Nephron (organoid): ENCODE measurements around the gene BAIAP2L1.
A peak's percentile ranks its signal among the peaks of the same experiment; 100 is the strongest.

Experiments used
- H3K27ac Mint-ChIP-seq, 3 experiments: 2 replicates each; pipeline ENCODE4 v1.8.0; 2020; ENCODE audit warnings: mixed read lengths in 3 of 3, mild to moderate bottlenecking in 2 of 3, moderate library complexity in 1 of 3
- H3K27me3 Mint-ChIP-seq: 2 replicates; pipeline ENCODE4 v1.8.0; 2021; ENCODE audit warnings: low read depth, mild to moderate bottlenecking, moderate library complexity, mixed read lengths
- H3K36me3 Mint-ChIP-seq: 2 replicates; pipeline ENCODE4 v1.8.0; 2020; ENCODE audit warnings: low read depth, mixed read lengths
- H3K4me1 Mint-ChIP-seq: 2 replicates; pipeline ENCODE4 v1.8.0; 2020; ENCODE audit warnings: mixed read lengths
- H3K4me3 Mint-ChIP-seq, 3 experiments: 2 replicates each; pipeline ENCODE4 v1.8.0; 2020; ENCODE audit warnings: mild to moderate bottlenecking in 3 of 3, mixed read lengths in 3 of 3, moderate library complexity in 2 of 3
- H3K9me3 Mint-ChIP-seq: 2 replicates; pipeline ENCODE4 v1.8.0; 2020; ENCODE audit warnings: mixed read lengths
- CTCF ChIP-seq, 3 experiments: fragments of 200-600 bp; sonication (generic); IDR thresholded peaks; one replicate each; pipeline ENCODE4 v1.5.0; 2021; ENCODE audit warnings: antibody characterized with exemption in 3 of 3; ENCODE audit not compliant: unreplicated experiment in 3 of 3

BAIAP2L1 gene

GRCh38 chr7:98283887-98284222 is 117.0 kb downstream of the BAIAP2L1 start:
- no peak for TF ChIP-seq CTCF (IDR thresholded peaks at IDR 0.05; ENCODE audit: unreplicated experiment in 3 of 3)
- Mint-ChIP-seq H3K27ac (no peak overlapping the region), H3K4me1 (peaks cover 25% of the 10 kb centered on the region), H3K9me3 (no peaks in the 10 kb centered on the region), H3K36me3 (peaks cover 8% of the 10 kb centered on the region), H3K4me3 (peak overlapping the region; percentile 77 to 91 (median 82)), H3K27me3 (no peaks in the 10 kb centered on the region)

- TF ChIP-seq CTCF (IDR thresholded peaks at IDR 0.05; ENCODE audit: unreplicated experiment in 3 of 3): no peak
- Mint-ChIP-seq H3K4me1 (peaks cover 27% of the 10 kb centered on the region), H3K27me3 (no peaks in the 10 kb centered on the region), H3K36me3 (peaks cover 8% of the 10 kb centered on the region), H3K27ac (peak overlapping the region; percentile 58 to 85 (median 77)), H3K4me3 (peak overlapping the region; percentile 91 to 97 (median 94)), H3K9me3 (no peaks in the 10 kb centered on the region)
Measured at GRCh38 chr7:98283127-98283886, 117.6 kb downstream of the BAIAP2L1 start.

GRCh38 chr7:98282703-98283102 is 118.2 kb downstream of the BAIAP2L1 start:
- Mint-ChIP-seq H3K27me3 (no peaks in the 10 kb centered on the region), H3K4me1 (peaks cover 28% of the 10 kb centered on the region), H3K36me3 (peaks cover 8% of the 10 kb centered on the region), H3K27ac (peak overlapping the region; percentile 58 to 85 (median 77)), H3K9me3 (no peaks in the 10 kb centered on the region), H3K4me3 (peak overlapping the region; percentile 91 to 97 (median 94))
- TF ChIP-seq CTCF (IDR thresholded peaks at IDR 0.05; ENCODE audit: unreplicated experiment in 3 of 3): no peak

- Mint-ChIP-seq H3K36me3 (peaks cover 8% of the 10 kb centered on the region), H3K27ac (peak overlapping the region; percentile 58 to 85 (median 77)), H3K4me3 (peak overlapping the region; percentile 91 to 97 (median 94)), H3K27me3 (no peaks in the 10 kb centered on the region), H3K9me3 (no peaks in the 10 kb centered on the region), H3K4me1 (peaks cover 28% of the 10 kb centered on the region)
- no peak for TF ChIP-seq CTCF (IDR thresholded peaks at IDR 0.05; ENCODE audit: unreplicated experiment in 3 of 3)
Measured at GRCh38 chr7:98281757-98282606, 118.9 kb downstream of the BAIAP2L1 start.

GRCh38 chr7:98280791-98281756 is 119.8 kb downstream of the BAIAP2L1 start, which contains the start of gene BRI3:
TSS of gene BRI3 (plus strand) at chr7:98281686. CDS start at chr7:98281796, 110 bp downstream.
- H3K4me1 Mint-ChIP-seq: peaks cover 28% of the 10 kb centered on the region

More at GRCh38 chr7:98280791-98281756, 119.8 kb downstream of the BAIAP2L1 start, which contains the start of gene BRI3:
- no peaks in the 10 kb centered on the region for H3K9me3 Mint-ChIP-seq
- peak within 1 kb of the TSS; percentile 91 to 97 (median 94) for H3K4me3 Mint-ChIP-seq
- no peak for TF ChIP-seq CTCF (IDR thresholded peaks at IDR 0.05; ENCODE audit: unreplicated experiment in 3 of 3)
- peaks cover 8% of the 10 kb centered on the region for H3K36me3 Mint-ChIP-seq
- peak within 1 kb of the TSS; percentile 58 to 94 (median 90) for H3K27ac Mint-ChIP-seq
- H3K27me3 Mint-ChIP-seq: no peaks in the 10 kb centered on the region
